Measurements from ENCODE around the gene CBY2. TPM values are rescaled to one million over a fixed set of nuclear protein-coding genes. Genes with fewer than 3 reads are reported as not detected.
A peak's percentile ranks its signal among the peaks of the same experiment; 100 is the strongest.

CBY2 gene
- total RNA-seq, 1 experiment from 2014 or later = not detected

DNA sequence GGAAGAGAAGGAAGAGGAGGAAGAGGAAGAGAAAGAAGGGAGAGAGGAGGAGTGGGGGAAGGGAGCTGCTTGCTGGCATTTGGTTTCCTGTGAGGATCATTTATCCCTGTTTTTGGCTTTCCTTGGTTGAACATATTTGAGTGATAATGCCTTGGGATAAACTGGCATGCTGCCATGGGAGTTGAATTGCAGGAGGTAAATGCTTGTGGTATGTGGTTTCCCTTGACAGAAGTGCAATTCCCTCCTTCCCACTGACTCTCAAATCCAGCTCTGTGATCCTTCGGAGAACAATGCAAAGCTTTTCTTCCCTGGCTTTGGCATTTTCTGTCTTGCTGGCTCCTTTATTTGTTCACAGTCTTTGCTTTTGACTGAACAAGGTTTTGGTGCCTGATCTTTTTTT is 27.2 kb upstream of the CBY2 start:
- ChIA-PET POLR2A (ENCODE audit: unreplicated experiment) (no interaction called here), CTCF (no interaction called here)
- peak; percentile 86 for DNase-seq
- Histone ChIP-seq H3K27me3 (ENCODE audit: low read length) (no peaks in the 10 kb centered on the region), H2AFZ (ENCODE audit: low read length) (no peak overlapping the region), H3K9ac (ENCODE audit: low read length) (no peak overlapping the region), H3K4me2 (ENCODE audit: low read length) (peak overlapping the region; percentile 53), H3K9me2 (replicated peaks; ENCODE audit: low read length) (no peaks in the 10 kb centered on the region), H4K20me1 (ENCODE audit: low read length) (no peaks in the 10 kb centered on the region), H3K4me3 (ENCODE audit: low read length) (no peak overlapping the region), H3K36me3 (ENCODE audit: low read depth, low read length) (no peaks in the 10 kb centered on the region), H3K79me2 (ENCODE audit: low read length) (no peaks in the 10 kb centered on the region), H3F3A (ENCODE audit: low read length, unreplicated experiment) (no peaks in the 10 kb centered on the region), H3K27ac (ENCODE audit: low read length) (no peak overlapping the region), H3K9me3 (ENCODE audit: low read length) (no peaks in the 10 kb centered on the region), H3K4me1 (ENCODE audit: insufficient read depth, low read length) (peaks cover 12% of the 10 kb centered on the region)
- no TSS peak for BruUV-seq (replicated peaks)
- ATAC-seq = peak; percentile 22; the same call in 1 of the 2 replicates
- no peak for TF ChIP-seq EZH2phosphoT487 (IDR thresholded peaks at IDR 0.05; ENCODE audit: borderline replicate concordance, low read length)
- TF ChIP-seq, protein P1, sequence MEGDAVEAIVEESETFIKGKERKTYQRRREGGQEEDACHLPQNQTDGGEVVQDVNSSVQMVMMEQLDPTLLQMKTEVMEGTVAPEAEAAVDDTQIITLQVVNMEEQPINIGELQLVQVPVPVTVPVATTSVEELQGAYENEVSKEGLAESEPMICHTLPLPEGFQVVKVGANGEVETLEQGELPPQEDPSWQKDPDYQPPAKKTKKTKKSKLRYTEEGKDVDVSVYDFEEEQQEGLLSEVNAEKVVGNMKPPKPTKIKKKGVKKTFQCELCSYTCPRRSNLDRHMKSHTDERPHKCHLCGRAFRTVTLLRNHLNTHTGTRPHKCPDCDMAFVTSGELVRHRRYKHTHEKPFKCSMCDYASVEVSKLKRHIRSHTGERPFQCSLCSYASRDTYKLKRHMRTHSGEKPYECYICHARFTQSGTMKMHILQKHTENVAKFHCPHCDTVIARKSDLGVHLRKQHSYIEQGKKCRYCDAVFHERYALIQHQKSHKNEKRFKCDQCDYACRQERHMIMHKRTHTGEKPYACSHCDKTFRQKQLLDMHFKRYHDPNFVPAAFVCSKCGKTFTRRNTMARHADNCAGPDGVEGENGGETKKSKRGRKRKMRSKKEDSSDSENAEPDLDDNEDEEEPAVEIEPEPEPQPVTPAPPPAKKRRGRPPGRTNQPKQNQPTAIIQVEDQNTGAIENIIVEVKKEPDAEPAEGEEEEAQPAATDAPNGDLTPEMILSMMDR (conservative IDR thresholded peaks at IDR 0.05; ENCODE audit: low read depth, low read length) = no peak
- intact Hi-C loops (cut with micrococcal nuclease) = no loop called here

DNA sequence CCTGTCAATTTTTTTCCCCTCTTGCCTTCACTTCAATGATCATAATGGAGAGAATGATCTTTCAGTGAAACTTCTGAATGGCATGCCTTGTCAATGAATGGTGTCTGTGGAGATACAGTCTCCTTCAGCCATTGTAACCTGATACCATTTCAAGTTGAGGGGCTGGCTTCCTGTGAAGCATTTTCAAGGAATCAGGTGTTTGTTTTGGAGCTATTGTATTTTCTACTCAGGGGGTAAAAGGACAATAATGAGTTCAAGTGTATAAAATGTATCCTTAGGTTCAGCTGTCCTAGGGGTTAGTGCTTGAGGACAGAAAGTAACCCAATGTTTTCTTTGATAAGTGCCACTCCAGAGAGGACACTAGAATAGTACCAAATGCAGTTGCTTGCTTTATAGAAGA is 23.8 kb upstream of the CBY2 start:
- H4K20me1 ChIP-seq (ENCODE audit: low read length) = no peaks in the 10 kb centered on the region
- ChIA-PET CTCF (no interaction called here), POLR2A (ENCODE audit: unreplicated experiment) (no interaction called here)
- H3K9ac ChIP-seq (ENCODE audit: low read length) = no peak overlapping the region
- no peaks in the 10 kb centered on the region for H3K9me3 ChIP-seq (ENCODE audit: low read length)
- no peaks in the 10 kb centered on the region for H3K27me3 ChIP-seq (ENCODE audit: low read length)
- H3K79me2 ChIP-seq (ENCODE audit: low read length) = no peaks in the 10 kb centered on the region
- H3K4me2 ChIP-seq (ENCODE audit: low read length) = no peak overlapping the region
- H3K9me2 ChIP-seq (replicated peaks; ENCODE audit: low read length) = no peaks in the 10 kb centered on the region
- no TSS peak for BruUV-seq (replicated peaks)
- no peaks in the 10 kb centered on the region for H3F3A ChIP-seq (ENCODE audit: low read length, unreplicated experiment)
- DNase-seq (peak; percentile 21), ATAC-seq (no peak)
- no peak overlapping the region for H3K27ac ChIP-seq (ENCODE audit: low read length)
- H3K4me3 ChIP-seq (ENCODE audit: low read length) = no peak overlapping the region
- H3K36me3 ChIP-seq (ENCODE audit: low read depth, low read length) = no peaks in the 10 kb centered on the region
- TF ChIP-seq, protein P1 (conservative IDR thresholded peaks at IDR 0.05; ENCODE audit: low read depth, low read length) = no peak
- no peak for TF ChIP-seq EZH2 (IDR thresholded peaks at IDR 0.05; ENCODE audit: low read length, unreplicated experiment)
- no peak for TF ChIP-seq EZH2phosphoT487 (IDR thresholded peaks at IDR 0.05; ENCODE audit: borderline replicate concordance, low read length)
- intact Hi-C loops (cut with micrococcal nuclease) = no loop called here
- H3K4me1 ChIP-seq (ENCODE audit: insufficient read depth, low read length) = peaks cover 12% of the 10 kb centered on the region
- H2AFZ ChIP-seq (ENCODE audit: low read length) = no peak overlapping the region

DNA sequence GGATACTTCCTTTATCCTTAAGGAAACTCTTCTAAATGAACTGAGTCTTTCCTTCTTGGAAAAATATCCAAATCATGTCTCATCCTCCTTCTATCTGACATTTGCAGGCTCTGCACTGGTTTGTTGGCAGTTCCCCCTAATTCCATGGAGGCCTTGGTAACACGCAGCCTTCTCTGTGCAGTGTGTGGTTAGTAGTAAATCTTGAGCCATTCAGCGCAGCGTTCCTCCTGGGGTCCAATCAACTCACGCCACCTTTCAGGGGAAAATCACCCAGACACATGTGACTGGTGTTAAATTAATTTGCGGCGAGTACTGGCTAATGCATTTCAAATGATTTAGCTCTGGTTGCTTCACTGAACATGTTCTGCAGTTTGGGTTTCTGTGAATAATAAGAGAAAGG is 21.0 kb upstream of the CBY2 start:
- ATAC-seq (no peak), DNase-seq (no peak)
- Histone ChIP-seq H3K9ac (ENCODE audit: low read length) (no peak overlapping the region), H3K36me3 (ENCODE audit: low read depth, low read length) (no peaks in the 10 kb centered on the region), H2AFZ (ENCODE audit: low read length) (no peak overlapping the region), H3K27ac (ENCODE audit: low read length) (no peak overlapping the region), H3F3A (ENCODE audit: low read length, unreplicated experiment) (no peaks in the 10 kb centered on the region), H3K9me2 (replicated peaks; ENCODE audit: low read length) (no peaks in the 10 kb centered on the region), H3K79me2 (ENCODE audit: low read length) (no peaks in the 10 kb centered on the region), H3K27me3 (ENCODE audit: low read length) (no peaks in the 10 kb centered on the region), H3K9me3 (ENCODE audit: low read length) (no peaks in the 10 kb centered on the region), H3K4me3 (ENCODE audit: low read length) (no peak overlapping the region), H3K4me2 (ENCODE audit: low read length) (no peak overlapping the region), H4K20me1 (ENCODE audit: low read length) (no peaks in the 10 kb centered on the region), H3K4me1 (ENCODE audit: insufficient read depth, low read length) (peaks cover 6% of the 10 kb centered on the region; the same call in 1 of the 2 replicates)
- BruUV-seq (replicated peaks) = no TSS peak
- intact Hi-C loops (cut with micrococcal nuclease) = no loop called here
- POLR2A ChIA-PET (ENCODE audit: unreplicated experiment) = no interaction called here
- CTCF ChIA-PET = no interaction called here
- TF ChIP-seq EZH2phosphoT487 (IDR thresholded peaks at IDR 0.05; ENCODE audit: borderline replicate concordance, low read length) = no peak
- no peak for TF ChIP-seq EZH2 (IDR thresholded peaks at IDR 0.05; ENCODE audit: low read length, unreplicated experiment)
- TF ChIP-seq, protein P1 (conservative IDR thresholded peaks at IDR 0.05; ENCODE audit: low read depth, low read length) = no peak
